Activated T-cell treated with anti-CD3 and anti-CD28 coated beads for 24 hours (primary cell): ENCODE results near the gene MAP3K20.
"Not testable (repeated sequence)": the region's sequence is repeated elsewhere in the genome, so short reads cannot be mapped to it uniquely, and the experiment has no call there.

ENCODE experiments used
- DNase-seq: peaks from one replicate; pipeline ENCODE4 v3.0.0-alpha.2; 2020; ENCODE audit warnings: low read depth

MAP3K20 gene

GRCh38 chr2:173281898-173282297 lies 206.3 kb downstream of the MAP3K20 start:
- not testable (repeated sequence) for DNase-seq

- no peak for DNase-seq
Measured at GRCh38 chr2:173282795-173283545, 207.3 kb downstream of the MAP3K20 start.

- no peak for DNase-seq
Measured at GRCh38 chr2:173286153-173286809, 210.6 kb downstream of the MAP3K20 start.

- DNase-seq, result no peak
Measured at GRCh38 chr2:173287594-173287993, 211.9 kb downstream of the MAP3K20 start.

GRCh38 chr2:173288561-173288960 lies 212.9 kb downstream of the MAP3K20 start:
- DNase-seq, result no peak

GRCh38 chr2:173290046-173290445 lies 214.4 kb downstream of the MAP3K20 start:
- no peak for DNase-seq

GRCh38 chr2:173290518-173290917 lies 214.9 kb downstream of the MAP3K20 start:
- DNase-seq, result no peak

- no peak for DNase-seq
Measured at GRCh38 chr2:173291412-173291811, 215.8 kb downstream of the MAP3K20 start.

- no peak for DNase-seq
Measured at GRCh38 chr2:173296235-173296634, 220.6 kb downstream of the MAP3K20 start.

- no peak for DNase-seq
Measured at GRCh38 chr2:173298536-173299097, 223.0 kb downstream of the MAP3K20 start.

GRCh38 chr2:173299764-173300163 lies 224.1 kb downstream of the MAP3K20 start:
- no peak for DNase-seq

GRCh38 chr2:173300458-173300857 lies 224.8 kb downstream of the MAP3K20 start:
- DNase-seq, result no peak

GRCh38 chr2:173301549-173301948 lies 225.9 kb downstream of the MAP3K20 start:
- not testable (repeated sequence) for DNase-seq

GRCh38 chr2:173305303-173305702 lies 229.7 kb downstream of the MAP3K20 start:
- no peak for DNase-seq

- DNase-seq, result no peak
Measured at GRCh38 chr2:173307293-173307692, 231.6 kb downstream of the MAP3K20 start.

GRCh38 chr2:173309370-173309769 lies 233.7 kb downstream of the MAP3K20 start:
- DNase-seq, result not testable (repeated sequence)

- DNase-seq, result no peak
Measured at GRCh38 chr2:173311844-173312606, 236.4 kb downstream of the MAP3K20 start.
